Vagina (tissue), 2 donors: Measurements from ENCODE around the gene ARID1A.

Experiments
- POLR2A ChIP-seq, 2 donors: fragments of 450-650 bp; IDR thresholded peaks; one replicate each; pipeline ENCODE4 v1.6.1; 2017; ENCODE audit warnings: antibody characterized with exemption in 2 of 2, mild to moderate bottlenecking in 2 of 2, moderate library complexity in 2 of 2
- POLR2AphosphoS5 ChIP-seq, 2 donors: sonication (generic); formaldehyde crosslinking; IDR thresholded peaks; one replicate each; pipeline ENCODE4 v1.9.0; 2017; ENCODE audit warnings: antibody characterized with exemption in 2 of 2, mild to moderate bottlenecking in 2 of 2, low read depth in 1 of 2; ENCODE audit not compliant: insufficient read depth in 1 of 2
- TF ChIP-seq, protein P1 (sequence below), 3 experiments: fragments of 450-650 bp in 2 of 3; fragments of 200-600 bp in 1 of 3; sonication (generic) in 1 of 3; IDR thresholded peaks; one replicate each; pipeline ENCODE4 v1.5.1; 2017 to 2019; ENCODE audit warnings: antibody characterized with exemption in 3 of 3, mild to moderate bottlenecking in 2 of 3, moderate library complexity in 2 of 3

DNA sequence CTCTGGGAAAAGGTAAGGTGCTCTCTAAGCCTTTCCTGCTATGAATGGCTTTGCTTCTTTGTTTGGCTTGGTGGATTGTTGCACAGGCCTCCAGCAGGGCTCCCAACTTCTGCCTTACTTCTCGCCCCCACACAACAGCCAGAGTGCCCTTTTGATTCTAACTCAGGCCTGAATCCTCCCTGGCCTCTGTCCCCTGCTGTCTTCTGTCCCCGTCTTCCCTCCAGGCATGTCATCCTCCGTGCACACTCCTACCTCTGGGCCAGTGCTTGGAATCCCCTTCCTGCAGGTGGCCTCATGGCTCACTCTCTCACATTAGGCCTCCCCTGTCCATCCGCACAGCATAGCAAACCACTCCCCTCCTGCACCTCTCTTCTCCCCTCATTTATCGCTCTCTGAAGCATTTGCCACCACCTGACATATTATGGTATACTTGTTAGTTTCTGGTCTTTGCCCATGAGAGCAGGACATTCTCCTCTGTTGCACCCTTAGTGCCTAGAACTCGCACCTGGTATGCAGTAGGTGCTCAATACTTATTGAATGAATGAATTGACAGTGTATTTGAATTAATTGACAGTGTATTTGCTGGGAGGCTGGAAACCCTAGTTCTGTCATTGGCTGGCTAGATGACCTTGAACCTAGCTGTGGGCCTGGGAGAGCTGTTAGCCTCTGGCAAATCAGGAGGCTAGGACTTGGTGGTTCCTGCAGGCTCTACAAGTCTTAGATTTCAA lies 133.5 kb downstream of the ARID1A start:
- TF ChIP-seq POLR2AphosphoS5 (IDR thresholded peaks at IDR 0.05; ENCODE audit: insufficient read depth in 1 of 2, low read depth in 1 of 2) (no peak), POLR2A (IDR thresholded peaks at IDR 0.05) (no peak)
- TF ChIP-seq, protein P1, sequence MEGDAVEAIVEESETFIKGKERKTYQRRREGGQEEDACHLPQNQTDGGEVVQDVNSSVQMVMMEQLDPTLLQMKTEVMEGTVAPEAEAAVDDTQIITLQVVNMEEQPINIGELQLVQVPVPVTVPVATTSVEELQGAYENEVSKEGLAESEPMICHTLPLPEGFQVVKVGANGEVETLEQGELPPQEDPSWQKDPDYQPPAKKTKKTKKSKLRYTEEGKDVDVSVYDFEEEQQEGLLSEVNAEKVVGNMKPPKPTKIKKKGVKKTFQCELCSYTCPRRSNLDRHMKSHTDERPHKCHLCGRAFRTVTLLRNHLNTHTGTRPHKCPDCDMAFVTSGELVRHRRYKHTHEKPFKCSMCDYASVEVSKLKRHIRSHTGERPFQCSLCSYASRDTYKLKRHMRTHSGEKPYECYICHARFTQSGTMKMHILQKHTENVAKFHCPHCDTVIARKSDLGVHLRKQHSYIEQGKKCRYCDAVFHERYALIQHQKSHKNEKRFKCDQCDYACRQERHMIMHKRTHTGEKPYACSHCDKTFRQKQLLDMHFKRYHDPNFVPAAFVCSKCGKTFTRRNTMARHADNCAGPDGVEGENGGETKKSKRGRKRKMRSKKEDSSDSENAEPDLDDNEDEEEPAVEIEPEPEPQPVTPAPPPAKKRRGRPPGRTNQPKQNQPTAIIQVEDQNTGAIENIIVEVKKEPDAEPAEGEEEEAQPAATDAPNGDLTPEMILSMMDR (IDR thresholded peaks at IDR 0.05), result no peak
